Measurements from ENCODE around the gene POU3F1.
A peak's percentile ranks its signal among the peaks of the same experiment; 100 is the strongest.
"Not testable (repeated sequence)": the region's sequence is repeated elsewhere in the genome, so short reads cannot be mapped to it uniquely, and the experiment has no call there.

POU3F1 gene

DNA sequence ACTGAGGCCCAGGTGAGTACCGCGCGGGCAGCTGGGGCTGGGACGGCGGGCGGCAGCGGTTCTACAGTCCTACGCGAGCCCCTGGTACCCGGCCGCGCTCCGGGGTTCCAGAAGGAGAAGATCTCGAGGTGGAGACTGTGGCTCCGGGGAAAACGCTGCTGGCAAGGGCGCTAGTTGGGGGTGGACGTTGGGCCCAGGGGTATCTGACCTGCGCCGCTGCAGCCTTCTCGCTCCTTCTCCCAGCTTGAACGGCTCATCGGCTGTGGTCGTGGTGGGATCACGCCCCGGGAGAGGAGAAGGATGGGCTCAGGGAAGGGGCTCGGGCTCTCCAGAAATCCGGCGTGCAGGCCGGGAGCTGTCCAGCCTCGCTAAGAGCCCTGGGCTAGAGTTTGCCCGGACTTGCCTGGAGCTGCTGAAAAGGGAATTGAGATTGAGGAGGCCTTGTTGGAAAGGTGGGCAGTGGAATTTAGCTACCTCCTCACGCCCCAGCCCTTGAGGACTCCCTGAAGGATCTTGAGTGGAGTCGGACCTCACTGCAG lies 1.1 kb upstream of the POU3F1 start:
- DNase-seq (ENCODE audit: low spot score), result no peak

DNA sequence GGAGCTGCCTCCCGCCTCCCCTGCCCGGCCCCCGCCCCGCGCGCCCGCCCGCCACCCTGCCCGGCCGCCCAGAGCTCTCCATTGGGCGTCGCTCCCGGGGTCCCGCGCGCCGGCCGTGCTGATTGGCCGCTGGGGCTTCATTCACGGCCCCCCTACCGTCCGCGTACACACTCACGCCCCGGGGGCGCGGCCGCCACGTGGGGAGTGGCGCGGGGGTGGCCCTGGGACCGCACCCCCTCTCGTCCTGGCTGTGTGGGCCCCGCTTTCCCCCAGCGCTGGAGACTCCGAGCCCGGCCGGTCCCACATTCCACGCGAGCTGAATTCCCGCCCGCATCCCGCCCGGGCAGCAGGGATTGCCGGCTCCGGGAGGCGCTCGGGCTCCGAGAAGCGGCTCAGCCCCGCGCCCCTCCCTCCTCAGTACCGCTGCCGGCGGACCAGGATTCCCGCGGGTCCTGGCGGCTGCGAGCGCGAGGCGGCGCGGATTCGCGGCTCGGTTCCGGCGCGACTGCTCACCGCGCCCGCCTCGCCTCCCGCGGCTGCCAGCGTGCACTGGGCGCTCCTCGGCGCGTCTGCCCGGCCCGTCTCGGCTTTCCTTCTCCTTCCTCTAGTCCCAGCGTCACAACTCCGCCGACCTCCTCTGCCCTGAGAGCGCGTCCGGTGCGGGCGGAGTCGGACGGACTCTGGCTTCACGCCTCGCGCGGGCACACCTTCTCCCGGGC lies 450 bp upstream of the POU3F1 start:
- peak; percentile 36 for DNase-seq (ENCODE audit: low spot score)

DNA sequence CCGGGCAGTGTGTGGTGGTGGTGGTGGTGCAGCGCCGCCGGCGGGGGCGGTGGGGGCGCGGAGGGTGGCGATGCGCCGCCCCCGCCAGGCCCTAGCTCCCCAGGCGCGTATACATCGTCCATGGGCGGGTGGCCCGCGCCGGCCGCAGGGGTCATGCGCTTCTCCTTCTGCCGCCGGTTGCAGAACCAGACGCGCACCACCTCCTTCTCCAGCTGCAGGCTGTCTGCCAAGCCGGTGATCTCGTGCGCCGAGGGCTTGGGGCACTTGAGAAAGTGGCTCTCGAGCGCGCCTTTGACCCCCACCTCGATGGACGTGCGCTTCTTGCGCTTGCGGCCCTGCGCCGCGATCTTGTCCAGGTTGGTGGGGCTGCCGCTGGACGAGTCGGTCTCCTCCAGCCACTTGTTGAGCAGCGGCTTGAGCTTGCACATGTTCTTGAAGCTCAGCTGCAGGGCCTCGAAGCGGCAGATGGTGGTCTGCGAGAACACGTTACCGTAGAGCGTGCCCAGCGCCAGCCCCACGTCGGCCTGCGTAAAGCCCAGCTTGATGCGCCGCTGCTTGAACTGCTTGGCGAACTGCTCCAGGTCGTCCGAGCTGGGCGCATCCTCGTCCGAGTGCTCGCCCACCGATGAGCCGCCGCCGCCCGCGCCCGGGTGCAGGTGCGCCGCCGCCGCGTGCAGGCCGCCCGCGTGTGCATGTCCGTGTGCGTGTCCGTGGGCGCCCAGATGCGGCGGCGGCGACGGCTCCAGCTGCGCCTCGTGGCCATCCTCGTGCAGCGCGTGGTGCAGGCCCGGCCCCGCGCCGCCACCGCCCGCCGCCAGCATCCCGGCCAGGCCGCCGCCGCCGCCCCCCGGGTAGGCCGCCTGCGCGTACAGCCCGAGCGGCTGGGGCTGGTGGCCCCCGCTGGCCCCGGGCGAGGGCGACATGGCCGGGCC lies 926 bp downstream of the POU3F1 start:
- DNase-seq (ENCODE audit: low spot score), result no peak

DNA sequence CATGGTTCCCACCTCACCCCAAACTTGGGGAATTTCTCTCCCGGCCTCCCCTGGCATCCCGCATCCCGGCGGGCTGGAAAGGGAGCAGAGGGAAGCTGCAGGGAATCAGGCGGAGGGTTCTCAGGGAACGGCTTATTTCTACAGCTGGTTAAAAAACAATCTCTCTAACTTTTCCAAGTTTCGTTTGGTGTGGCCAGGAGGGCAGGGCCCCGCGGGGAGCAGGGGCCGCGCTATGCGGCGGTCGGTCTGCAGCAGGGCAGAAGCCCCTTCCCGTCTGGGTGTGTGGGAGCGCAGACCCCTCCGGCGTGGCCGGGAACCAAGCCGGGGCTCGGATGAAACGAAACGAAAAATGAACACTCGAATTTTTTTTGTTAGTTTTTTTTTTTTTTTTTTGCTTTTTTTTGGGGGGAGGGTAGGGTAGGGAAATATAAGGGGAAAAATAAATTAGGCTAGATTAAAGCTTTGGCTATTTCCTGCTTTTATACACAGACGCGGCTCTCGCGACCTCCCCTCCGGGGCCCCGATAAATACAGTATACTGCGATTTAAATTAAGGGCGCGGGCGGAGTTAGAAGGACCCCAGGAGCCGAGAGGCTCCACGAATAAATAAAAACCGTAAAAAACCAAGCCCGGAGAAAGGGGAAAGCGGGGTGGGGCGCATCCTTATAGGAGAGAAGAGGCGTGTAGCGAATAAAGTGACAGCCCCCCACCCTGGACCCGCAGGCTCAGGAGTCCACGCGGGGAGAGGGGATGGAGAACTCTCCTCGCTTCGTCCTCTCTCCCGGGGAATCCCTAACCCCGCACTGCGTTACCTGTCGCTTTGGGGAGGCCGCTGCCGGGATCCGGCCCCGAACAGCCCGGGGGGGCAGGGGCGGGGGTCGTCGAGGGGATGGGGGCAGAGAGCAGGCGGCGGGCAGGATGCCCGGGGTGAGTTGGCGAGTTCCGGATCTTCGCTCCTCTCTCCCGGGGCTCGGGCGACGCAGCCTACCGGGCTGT lies 2.1 kb downstream of the POU3F1 start:
- DNase-seq (ENCODE audit: low spot score), result no peak

DNA sequence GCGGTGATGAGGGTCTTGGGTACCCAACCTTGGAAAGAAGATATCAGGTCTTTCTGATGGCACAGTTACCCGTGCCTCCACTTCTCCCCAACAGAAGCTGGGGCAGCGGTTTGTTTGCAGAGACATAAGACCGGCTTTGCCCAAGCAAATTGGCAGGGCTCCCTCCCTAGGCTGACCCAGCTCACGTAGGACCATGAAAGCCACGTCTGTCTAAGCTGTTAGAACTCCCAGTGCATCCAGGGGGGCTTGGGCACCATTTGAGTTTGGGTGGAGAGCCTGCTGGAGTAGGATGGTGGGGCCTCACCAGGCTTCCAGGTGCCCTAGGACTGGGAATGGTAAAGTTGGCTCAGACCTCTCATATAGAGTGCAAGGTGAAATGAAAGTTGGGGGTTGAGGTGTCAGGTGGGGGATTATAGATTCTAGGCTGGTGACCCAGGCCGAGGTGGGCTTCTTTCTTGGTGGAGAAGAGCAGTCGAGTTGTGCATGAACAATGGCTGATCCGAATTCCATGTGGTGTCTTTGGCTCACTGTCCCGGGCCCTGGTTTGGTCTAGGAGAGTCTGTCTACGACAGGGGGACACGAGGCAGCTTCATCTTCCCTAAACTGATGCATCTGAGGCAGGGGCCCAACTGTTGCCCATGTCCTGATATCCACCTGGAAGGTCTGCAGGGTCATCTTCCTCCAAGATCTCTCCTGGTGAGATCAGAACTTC lies 3.4 kb downstream of the POU3F1 start:
- no peak for DNase-seq (ENCODE audit: low spot score)

DNA sequence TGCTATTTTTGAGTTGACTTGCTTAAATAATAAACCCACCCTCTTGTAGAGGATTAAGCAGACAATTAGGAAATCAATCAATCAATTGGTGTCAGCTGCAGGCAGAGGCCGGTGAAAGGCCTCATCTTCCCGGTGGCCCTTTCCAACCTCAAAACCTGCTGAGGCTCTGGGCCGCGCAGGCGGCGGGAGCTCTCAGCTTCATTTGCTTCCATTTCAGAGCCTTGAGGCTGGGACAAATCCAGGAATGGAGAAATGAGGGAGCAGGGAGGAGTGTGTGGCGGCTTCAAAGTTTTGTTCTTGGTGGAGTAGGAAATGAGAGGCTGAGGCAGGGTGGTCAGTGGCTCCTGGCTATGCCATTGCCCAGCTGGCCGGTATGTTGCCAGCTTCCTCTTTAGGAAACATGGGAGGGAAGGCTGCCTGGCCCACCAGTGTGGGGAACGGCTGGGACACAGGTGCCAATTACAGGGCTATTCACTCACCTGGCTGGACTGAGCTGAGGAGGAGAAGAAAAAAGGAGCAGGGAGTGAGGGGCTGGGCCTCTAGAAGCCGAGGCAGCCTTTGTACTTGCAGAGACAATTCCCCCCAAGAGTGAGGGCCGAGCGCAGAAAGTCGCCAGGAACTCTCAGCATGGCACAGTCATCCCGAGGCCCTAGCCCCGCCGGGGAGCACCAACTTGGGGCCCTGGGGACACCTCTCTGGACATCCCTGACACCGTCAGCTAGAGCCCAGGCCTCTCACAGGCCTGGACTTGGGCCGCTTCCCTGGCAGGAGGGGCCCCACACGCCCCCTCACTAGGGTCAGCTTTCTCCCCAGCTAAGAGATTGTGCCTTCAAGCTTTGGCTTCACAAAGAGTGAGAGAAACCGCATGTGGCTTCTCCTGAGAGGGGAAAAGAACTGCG lies 4.4 kb downstream of the POU3F1 start:
- DNase-seq (ENCODE audit: low spot score), result no peak

DNA sequence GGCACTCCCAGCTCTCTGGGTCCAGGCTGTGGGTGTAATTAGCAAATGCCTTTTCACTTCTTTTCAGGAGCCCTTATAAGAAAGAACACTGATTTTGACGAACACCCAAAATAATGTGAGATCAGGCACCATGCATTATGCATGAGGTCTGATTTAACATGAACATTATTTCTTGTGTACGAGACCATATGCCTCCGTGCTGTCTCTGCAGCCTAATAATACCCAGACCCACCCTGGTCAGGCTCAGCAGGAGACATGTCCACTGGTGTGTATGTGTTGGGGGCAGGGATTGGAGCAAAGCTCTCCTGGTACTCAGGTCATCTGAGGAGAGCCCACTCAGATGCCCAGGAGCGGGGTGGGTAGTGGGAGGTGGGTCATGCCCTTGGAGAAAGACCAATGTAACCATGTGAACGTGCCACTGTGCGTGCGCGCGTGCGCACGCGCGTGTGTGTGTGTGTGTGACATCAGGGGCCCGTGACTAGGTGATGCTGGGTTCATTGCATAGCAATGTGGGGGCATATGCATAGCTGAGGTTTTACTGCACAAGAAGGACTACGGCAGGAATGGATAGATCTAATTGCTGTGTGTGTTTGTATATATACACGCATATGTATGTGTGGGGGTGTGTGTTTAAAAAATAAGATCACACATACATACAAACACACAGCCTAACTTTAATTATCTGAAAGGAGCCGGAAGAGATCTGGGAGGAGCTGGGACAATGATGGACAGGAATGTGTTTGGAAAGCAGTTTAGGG lies 7.1 kb downstream of the POU3F1 start:
- DNase-seq (ENCODE audit: low spot score), result no peak

DNA sequence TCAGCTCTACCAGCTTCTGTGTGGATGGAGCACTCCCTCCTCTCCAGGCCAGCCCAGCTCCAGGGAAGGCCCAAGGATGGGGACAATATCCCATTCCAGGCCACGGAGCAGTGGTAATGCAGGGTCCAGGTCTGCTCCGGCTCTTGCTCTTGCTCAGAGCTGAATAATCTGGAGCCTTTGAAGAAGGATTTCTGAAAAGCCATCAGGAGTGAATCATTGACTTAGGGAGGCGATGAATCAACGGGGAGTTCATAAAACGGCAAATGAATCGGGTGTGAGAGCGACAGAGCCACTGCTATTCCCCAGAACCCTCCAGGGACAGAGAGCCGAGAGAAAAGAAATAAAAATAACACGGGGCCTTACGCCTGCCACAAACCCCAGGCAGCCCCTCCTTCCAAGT lies 7.7 kb downstream of the POU3F1 start:
- DNase-seq (ENCODE audit: low spot score), result no peak

DNA sequence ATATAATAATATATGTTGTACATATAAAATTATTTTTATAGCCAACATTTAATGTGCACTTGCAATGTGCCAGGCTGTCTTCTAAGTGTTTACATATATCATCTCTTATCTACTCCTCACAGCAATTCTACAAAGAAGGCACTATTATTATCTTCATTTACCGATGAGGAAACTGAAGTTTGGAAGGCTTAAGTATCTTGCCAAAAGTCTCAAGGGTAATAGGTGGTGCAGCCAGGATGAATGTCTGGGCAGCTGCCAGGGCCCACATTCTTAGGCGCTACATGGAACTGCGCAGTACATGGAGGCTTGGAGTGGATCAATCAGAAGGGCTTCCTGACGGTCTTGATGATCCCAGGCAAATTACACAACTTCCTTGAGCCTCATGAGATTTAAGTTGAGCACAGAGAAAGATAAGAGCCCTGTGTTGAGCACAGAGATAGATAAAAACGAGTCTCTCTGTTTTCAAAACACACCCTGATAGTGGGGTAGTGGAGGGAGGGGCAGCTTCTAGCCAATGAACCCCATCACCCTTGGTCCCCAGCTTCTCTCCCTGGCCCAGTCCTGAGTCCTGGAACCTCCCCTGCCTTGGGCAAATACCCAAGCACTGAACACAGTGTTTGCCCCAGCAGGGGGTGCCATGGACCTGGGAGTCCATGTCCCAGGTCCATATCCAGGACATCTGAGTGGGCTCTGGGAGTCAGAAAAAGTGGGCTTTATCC lies 9.2 kb downstream of the POU3F1 start:
- DNase-seq (ENCODE audit: low spot score), result no peak

DNA sequence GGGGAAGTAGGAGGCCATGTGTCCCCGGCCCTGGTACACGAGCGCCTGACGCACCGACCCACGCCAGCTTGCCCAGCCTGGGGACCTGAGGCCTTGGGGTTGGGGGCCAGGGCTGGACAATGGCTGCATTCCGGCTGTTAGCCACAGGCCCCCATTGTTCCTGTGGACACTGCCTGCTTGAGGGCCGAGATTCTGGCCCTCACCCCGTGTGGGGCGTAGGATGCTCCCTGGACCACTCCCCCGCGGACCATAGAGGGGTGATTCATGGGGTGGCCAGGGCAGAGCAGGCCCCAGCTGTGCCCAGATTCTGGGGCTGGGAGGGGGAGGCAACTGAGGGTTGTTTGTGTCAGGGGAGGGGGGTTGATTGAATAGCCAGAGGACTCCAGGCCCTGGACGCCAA lies 11.7 kb downstream of the POU3F1 start:
- no peak for DNase-seq (ENCODE audit: low spot score)

DNA sequence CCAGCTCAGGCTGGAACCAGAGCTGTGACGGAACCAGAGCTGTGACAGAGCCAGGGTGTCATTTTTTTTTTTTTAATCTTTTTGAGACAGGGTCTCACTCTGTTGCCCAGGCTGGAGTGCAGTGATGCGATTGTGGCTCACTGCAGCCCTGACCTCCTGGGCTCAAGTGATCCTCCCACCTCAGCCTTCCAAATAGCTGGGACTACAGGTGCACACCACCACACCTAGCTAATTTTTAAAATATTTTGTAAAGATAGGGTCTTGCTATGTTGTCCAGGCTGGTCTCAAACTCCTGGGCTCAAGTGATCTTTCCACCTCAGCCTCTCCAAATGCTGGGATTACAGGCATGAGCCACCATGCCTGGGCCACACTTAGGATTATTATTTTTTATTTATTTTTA lies 13.6 kb downstream of the POU3F1 start:
- not testable (repeated sequence) for DNase-seq (ENCODE audit: low spot score)

DNA sequence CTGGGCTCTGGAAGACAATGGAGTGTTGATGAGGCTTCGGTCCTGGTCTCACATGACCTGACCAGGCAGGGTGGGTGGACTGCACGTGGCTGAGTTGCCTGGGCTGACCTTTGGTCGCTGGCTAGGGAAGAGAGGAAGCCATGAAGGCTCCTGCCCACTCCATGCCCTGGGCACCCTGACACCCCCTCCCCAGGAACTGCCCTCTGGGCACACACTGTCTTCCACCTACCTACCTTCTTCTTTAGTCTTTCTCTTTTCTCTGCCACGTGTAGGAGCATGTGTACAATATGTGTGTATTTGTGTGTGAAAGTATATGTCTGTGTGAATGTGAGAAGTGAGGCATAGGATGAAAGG lies 15.1 kb downstream of the POU3F1 start:
- DNase-seq (ENCODE audit: low spot score), result no peak

DNA sequence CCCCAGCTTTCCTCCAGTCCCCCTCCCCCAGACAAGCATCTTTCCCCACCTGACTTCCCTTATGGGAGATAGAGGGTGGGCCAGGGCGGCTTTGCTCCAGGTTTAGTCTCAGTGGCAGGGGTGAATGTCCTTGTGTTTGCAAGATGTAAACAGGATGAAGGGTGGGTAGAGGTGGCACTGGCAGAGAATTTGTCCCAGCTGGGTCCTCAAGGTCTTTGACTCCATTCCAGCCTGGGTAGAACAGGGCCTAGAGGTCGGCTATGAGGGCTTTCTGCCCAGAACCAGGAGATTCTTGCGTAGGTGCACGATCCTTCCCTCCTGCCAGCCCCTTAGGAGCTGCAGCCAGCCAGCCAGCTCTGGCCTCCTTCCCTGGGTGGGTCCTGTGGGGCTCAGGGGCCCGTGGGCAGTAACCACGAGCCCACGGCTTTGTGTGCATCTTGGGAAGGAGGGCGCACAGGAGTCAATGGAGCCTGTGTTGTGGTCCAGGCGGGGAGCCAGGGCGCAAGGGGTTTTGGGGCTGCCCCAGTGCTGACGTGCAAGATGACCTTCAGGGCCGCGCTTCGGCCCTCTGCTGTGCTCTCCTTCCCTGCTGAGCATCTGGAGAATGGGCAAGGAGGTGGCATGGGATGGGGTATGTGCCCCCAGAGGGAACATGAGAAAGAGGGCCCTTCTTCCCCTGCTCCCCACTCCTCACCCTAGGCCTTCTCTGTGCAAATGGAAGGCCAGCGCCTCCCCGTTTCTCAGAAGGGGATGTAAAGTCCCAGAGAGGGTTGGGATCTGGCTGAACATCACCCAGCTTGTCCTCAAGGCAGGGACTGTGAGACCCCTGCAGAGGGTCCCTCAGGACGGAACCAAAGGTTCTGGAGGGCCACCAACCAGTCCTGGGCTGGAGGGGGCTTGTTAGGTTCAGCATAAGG lies 15.7 kb downstream of the POU3F1 start:
- DNase-seq (ENCODE audit: low spot score), result no peak

DNA sequence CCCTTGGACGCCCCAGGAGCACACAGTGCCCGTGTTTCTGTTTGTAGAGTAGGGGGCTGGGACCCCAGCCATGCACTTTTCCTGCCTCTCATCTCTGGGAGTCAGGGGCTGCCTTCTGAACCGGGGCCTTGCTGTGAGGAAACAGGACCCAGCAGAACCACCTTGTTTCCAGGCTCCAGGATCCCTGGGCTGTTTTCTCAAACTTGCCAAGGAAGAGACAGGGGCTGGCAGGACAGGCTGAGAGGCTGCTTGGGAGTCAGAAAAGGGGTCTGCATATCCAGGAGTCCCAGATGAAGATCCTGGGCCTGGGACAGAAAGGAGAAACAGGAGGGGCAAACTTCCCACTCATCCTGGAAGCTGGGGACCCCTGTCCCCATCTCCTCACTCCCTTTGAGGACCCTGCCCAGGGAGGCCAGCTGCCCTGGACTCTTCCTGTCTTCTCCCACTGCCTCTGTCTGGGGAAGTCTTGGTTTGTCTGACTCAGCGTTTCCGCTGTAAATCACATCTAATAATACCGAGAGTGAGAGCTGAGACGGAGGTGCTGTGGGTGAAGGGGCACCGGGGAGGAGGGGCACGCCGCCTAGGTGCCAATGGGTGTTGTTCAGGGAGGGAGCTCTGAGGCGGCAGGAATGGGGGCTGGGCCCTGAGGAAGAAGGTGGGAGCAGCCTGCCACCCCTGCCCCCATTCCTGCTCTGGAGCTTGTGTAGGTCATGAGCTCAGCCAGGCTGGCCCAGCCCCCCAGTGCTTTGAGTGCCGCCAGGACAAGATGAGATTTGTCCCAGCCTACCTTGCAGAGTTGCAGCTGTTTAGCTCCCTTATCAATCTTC lies 16.7 kb downstream of the POU3F1 start:
- DNase-seq (ENCODE audit: low spot score), result peak; percentile 88

DNA sequence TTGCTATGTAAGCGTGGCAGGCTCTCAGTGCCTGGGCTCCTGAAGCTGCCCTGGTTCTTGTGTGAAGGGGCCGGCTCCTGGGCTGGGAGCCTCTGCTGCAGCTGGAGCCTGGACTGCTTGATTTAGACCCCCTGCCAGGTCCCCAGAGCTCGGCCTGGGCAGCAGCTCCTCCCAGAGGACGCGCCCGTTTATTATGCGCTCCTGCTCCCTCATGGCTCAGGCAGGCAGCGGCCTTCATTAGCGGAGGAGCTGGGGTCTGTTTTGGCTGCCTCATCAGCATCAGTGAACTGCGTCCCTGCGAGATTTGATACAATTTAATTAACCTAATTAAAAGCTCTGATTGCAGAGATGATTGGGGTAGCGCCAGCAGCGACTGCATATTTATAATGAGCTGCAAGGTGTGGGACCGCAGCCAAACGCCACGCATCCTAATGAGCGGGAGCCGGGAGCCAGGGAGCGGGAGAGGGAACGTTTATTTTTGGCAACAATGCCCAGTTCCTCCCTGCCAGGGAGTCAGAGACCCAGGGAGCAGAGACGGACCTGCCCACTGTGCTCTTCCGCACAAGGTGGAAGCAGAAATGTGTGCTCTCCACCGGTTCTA lies 17.4 kb downstream of the POU3F1 start:
- DNase-seq (ENCODE audit: low spot score), result no peak

DNA sequence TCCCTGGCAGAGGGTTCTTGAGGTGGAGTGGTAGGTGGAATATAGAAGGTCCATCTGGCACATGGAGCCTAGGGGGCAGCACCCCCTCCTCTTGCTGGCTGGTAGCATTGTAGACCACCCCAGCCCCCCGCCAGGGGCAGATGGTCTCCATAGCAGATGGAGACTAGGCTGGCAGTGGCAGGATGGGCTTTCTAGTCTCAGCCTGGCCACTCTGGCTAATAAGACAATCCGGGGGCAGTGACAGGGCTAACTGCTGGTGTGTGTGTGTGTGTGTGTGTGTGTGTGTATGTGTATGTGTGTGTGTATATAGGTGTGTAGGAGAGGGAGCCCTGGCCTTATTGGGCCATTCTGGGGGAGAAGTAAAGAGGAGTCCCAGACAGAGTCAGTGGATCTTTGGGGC lies 17.9 kb downstream of the POU3F1 start:
- DNase-seq (ENCODE audit: low spot score), result no peak
